Endodermal cell (in vitro differentiated cells): ENCODE results near the gene APOM. TPM values are rescaled to one million over a fixed set of nuclear protein-coding genes. Genes with fewer than 3 reads are reported as not detected.

Source experiments
- DNase-seq: peaks from one replicate; pipeline ENCODE4 v3.0.0-alpha.2; 2017
- H3K27ac ChIP-seq: 2 replicates; pipeline ENCODE4 v1.5.1; 2013; ENCODE audit warnings: mild to moderate bottlenecking, low read depth, low read length, moderate library complexity
- H3K27me3 ChIP-seq: 2 replicates; pipeline ENCODE4 v1.6.1; 2013; ENCODE audit warnings: mild to moderate bottlenecking, low read length, moderate library complexity; ENCODE audit not compliant: insufficient read depth, control insufficient read depth, poor library complexity, severe bottlenecking
- H3K36me3 ChIP-seq: 2 replicates; pipeline ENCODE4 v1.7.0; 2013; ENCODE audit warnings: mild to moderate bottlenecking, low read length, moderate library complexity; ENCODE audit not compliant: control insufficient read depth, insufficient read depth
- H3K4me1 ChIP-seq: one replicate; pipeline ENCODE4 v1.7.0; 2013; ENCODE audit warnings: low read length; ENCODE audit not compliant: control insufficient read depth, insufficient read depth
- H3K4me3 ChIP-seq: 2 replicates; pipeline ENCODE4 v1.5.1; 2013; ENCODE audit warnings: mild to moderate bottlenecking, low read length, moderate library complexity
- H3K9ac ChIP-seq: 2 replicates; pipeline ENCODE4 v1.6.1; 2013; ENCODE audit warnings: mild to moderate bottlenecking, low read length, moderate library complexity; ENCODE audit not compliant: poor library complexity, severe bottlenecking; ENCODE audit errors: extremely low read depth
- H3K9me3 ChIP-seq: 2 replicates; pipeline ENCODE4 v1.6.1; 2013; ENCODE audit warnings: mild to moderate bottlenecking, low read length, moderate library complexity; ENCODE audit not compliant: control insufficient read depth
- H3K27ac Mint-ChIP-seq: 2 replicates; pipeline ENCODE4 v1.8.0; 2020; ENCODE audit warnings: mixed read lengths
- H3K27me3 Mint-ChIP-seq: 2 replicates; pipeline ENCODE4 v1.8.0; 2021; ENCODE audit warnings: mild to moderate bottlenecking, mixed read lengths; ENCODE audit not compliant: insufficient read depth
- H3K36me3 Mint-ChIP-seq: 2 replicates; pipeline ENCODE4 v1.8.0; 2020; ENCODE audit warnings: low read depth, mixed read lengths
- H3K4me1 Mint-ChIP-seq: 2 replicates; pipeline ENCODE4 v1.8.0; 2020; ENCODE audit warnings: mixed read lengths
- H3K4me3 Mint-ChIP-seq: 2 replicates; pipeline ENCODE4 v1.8.0; 2020; ENCODE audit warnings: mild to moderate bottlenecking, moderate library complexity, mixed read lengths
- H3K9me3 Mint-ChIP-seq: 2 replicates; pipeline ENCODE4 v1.8.0; 2020; ENCODE audit warnings: mild to moderate bottlenecking, mixed read lengths
- WGBS, 2 experiments: methylation state at CpG; one replicate each; pipeline versions ENCODE4 v1.1.5 to v1.1.7; 2013; ENCODE audit warnings: missing lambda C conversion rate in 2 of 2, mixed read lengths in 1 of 2; ENCODE audit not compliant: insufficient coverage in 1 of 2, insufficient read length in 1 of 2; 5-methylcytosine and 5-hydroxymethylcytosine counted together
- total RNA-seq, 2 donors: library from RNA; stranded (reverse); fragmentation: NEBNext Ultra II Directional in 1 of 2; extraction: Animal tissue kit (Norgen Biotek cat#: 25700) in 1 of 2; gene quantifications; 2 replicates in 1 of 2; 3 replicates in 1 of 2; pipeline ENCODE4 v1.2.1, GENCODE V29; 2021
- TF ChIP-seq, protein P1 (sequence below): fragments of 200-600 bp; sonication (generic); conservative IDR thresholded peaks from 2 replicates; pipeline ENCODE4 v1.5.0; 2021; ENCODE audit warnings: antibody characterized with exemption, mild to moderate bottlenecking

Gene APOM
- total RNA-seq, 2 donors from 2014 or later, result 1.6 to 3.2 TPM

GRCh38 chr6:31701666-31702404, 46.1 kb downstream of the APOM start:
- H3K4me1 Mint-ChIP-seq, result peaks cover 17% of the 10 kb centered on the region

DNA sequence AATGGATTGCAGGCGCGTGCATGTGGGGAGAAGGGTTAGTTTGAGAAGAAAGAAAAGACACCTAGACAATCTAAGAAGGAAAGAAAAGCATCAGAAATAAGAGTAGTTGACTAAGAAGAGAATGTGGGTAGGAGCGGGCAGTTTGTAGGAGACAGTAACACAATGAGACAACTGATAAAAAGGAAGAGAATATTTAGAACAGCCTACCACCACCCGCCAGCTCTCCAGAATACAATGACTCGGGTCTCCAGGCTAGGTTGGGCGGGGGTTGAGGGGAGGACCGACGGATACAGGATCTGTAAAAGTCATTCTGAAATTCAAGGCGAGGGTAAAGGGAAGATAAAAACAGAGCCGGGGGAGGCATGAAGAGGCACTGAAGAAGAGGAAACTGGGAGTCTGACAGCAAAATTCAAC, 46.7 kb downstream of the APOM start:
- peak overlapping the region; percentile 89 for H3K27ac ChIP-seq
- peak overlapping the region; percentile 90 for H3K9ac ChIP-seq
- peaks cover 27% of the 10 kb centered on the region for H3K36me3 ChIP-seq
- 4 to 5% methylated on average over 7 to 10 of the region's 10 CpGs for WGBS, 2 experiments
- H3K4me3 ChIP-seq, result peak overlapping the region; percentile 97
- peaks cover 7% of the 10 kb centered on the region for H3K4me1 ChIP-seq
- Mint-ChIP-seq H3K27ac (peak overlapping the region; percentile 93), H3K4me3 (peak overlapping the region; percentile 87), H3K9me3 (no peaks in the 10 kb centered on the region), H3K36me3 (peaks cover 25% of the 10 kb centered on the region), H3K27me3 (peaks cover 2% of the 10 kb centered on the region), H3K4me1 (peaks cover 17% of the 10 kb centered on the region)
- no peaks in the 10 kb centered on the region for H3K27me3 ChIP-seq
- DNase-seq, result no peak
- H3K9me3 ChIP-seq, result no peaks in the 10 kb centered on the region
- TF ChIP-seq, protein P1, sequence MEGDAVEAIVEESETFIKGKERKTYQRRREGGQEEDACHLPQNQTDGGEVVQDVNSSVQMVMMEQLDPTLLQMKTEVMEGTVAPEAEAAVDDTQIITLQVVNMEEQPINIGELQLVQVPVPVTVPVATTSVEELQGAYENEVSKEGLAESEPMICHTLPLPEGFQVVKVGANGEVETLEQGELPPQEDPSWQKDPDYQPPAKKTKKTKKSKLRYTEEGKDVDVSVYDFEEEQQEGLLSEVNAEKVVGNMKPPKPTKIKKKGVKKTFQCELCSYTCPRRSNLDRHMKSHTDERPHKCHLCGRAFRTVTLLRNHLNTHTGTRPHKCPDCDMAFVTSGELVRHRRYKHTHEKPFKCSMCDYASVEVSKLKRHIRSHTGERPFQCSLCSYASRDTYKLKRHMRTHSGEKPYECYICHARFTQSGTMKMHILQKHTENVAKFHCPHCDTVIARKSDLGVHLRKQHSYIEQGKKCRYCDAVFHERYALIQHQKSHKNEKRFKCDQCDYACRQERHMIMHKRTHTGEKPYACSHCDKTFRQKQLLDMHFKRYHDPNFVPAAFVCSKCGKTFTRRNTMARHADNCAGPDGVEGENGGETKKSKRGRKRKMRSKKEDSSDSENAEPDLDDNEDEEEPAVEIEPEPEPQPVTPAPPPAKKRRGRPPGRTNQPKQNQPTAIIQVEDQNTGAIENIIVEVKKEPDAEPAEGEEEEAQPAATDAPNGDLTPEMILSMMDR, result no peak

More at GRCh38 chr6:31701666-31702404, 46.1 kb downstream of the APOM start:
- WGBS, 2 experiments, result 66 to 67% methylated on average over 5 to 7 of the region's 7 CpGs
- no peak overlapping the region for H3K27ac ChIP-seq
- H3K36me3 ChIP-seq, result peaks cover 29% of the 10 kb centered on the region
- no peaks in the 10 kb centered on the region for H3K9me3 ChIP-seq
- H3K27me3 ChIP-seq, result no peaks in the 10 kb centered on the region
- peak overlapping the region; percentile 90 for H3K9ac ChIP-seq
- peaks cover 7% of the 10 kb centered on the region for H3K4me1 ChIP-seq
- Mint-ChIP-seq H3K27ac (peak overlapping the region; percentile 93), H3K36me3 (peaks cover 30% of the 10 kb centered on the region), H3K4me3 (peak overlapping the region; percentile 87), H3K27me3 (no peaks in the 10 kb centered on the region), H3K9me3 (no peaks in the 10 kb centered on the region)
- DNase-seq, result no peak
- peak overlapping the region; percentile 97 for H3K4me3 ChIP-seq
- TF ChIP-seq, protein P1, result no peak

GRCh38 chr6:31702819-31703716, 47.4 kb downstream of the APOM start, which contains the start of gene ABHD16A:
ABHD16A (minus strand) TSS chr6:31703324; CDS start chr6:31703281, 43 bp downstream.
- Mint-ChIP-seq H3K4me3 (peak within 1 kb of the TSS; percentile 87), H3K36me3 (peaks cover 19% of the 10 kb centered on the region), H3K4me1 (peaks cover 17% of the 10 kb centered on the region), H3K27me3 (peaks cover 2% of the 10 kb centered on the region), H3K9me3 (no peaks in the 10 kb centered on the region), H3K27ac (peak within 1 kb of the TSS; percentile 93)
- DNase-seq, result peak; percentile 99
- peak within 1 kb of the TSS; percentile 90 for H3K9ac ChIP-seq
- no peaks in the 10 kb centered on the region for H3K27me3 ChIP-seq
- peak within 1 kb of the TSS; percentile 97 for H3K4me3 ChIP-seq
- peaks cover 7% of the 10 kb centered on the region for H3K4me1 ChIP-seq
- H3K27ac ChIP-seq, result peak within 1 kb of the TSS; percentile 89
- H3K36me3 ChIP-seq, result peaks cover 22% of the 10 kb centered on the region
- no peaks in the 10 kb centered on the region for H3K9me3 ChIP-seq
- WGBS, 2 experiments, result 3 to 4% methylated on average over 50 to 54 of the region's 54 CpGs
- TF ChIP-seq, protein P1, result peak; percentile 27
